Stimulated activated CD4-positive, alpha-beta T cell treated with anti-CD3 and anti-CD28 coated beads, Interleukin-12 subunit alpha, Interleukin-12 subunit beta, amount 100 ng/mL, for 4 hours (primary cell): ENCODE measurements around the gene PDGFRA.
"Not testable (repeated sequence)": the region's sequence is repeated elsewhere in the genome, so short reads cannot be mapped to it uniquely, and the experiment has no call there.

Experiments
- DNase-seq: peaks from one replicate; pipeline ENCODE4 v3.0.0-alpha.2; 2020

Gene PDGFRA

DNA sequence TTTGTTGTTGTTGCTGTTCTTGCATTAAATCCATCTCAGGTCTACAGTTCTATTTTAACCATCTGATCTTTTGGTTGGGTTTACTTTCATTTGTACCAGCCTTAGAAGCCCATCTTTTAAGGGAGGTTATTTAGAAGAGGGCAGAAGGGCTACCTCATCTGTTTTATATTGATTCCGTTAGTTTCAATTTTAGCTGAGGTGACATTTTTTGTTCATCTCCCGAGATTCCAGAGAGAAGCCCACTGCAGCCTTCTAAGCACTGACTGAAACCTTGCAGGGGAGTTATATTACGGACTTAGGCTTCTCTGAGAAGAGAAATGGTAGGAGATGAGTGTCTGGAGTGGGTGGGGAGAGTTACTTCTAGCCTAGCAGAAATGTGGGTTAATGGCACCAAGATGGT, 101.8 kb downstream of the PDGFRA start:
- DNase-seq, result no peak

DNA sequence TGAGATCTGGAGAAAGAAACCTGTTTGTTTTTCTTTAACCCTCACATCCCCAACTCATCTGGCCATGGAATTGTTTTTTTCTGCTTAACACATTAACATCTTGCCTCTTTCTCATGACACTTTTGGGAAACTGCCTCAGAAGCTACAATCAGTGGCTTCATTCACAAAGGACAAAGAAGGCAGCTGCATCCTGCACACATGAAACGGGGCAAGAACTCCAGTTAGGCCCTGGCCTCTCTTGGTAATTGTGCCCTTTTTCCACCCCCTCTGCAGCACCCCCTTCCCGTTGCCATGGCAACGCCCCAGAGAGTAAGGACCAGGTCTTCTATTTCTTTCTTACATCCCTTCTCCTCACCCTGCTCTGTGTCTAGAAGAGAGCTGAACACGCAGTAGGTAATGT, 103.4 kb downstream of the PDGFRA start:
- DNase-seq, result no peak

- DNase-seq, result no peak
Measured at GRCh38 chr4:54333657-54334056, 104.6 kb downstream of the PDGFRA start.

GRCh38 chr4:54334769-54335168, 105.7 kb downstream of the PDGFRA start:
- DNase-seq, result not testable (repeated sequence)

- no peak for DNase-seq
Measured at GRCh38 chr4:54337009-54337408, 107.9 kb downstream of the PDGFRA start.

GRCh38 chr4:54342067-54342466, 113.0 kb downstream of the PDGFRA start:
- DNase-seq, result not testable (repeated sequence)
